ENCODE data around the gene HMGB2.
A peak's percentile ranks its signal among the peaks of the same experiment; 100 is the strongest.

The HMGB2 gene

DNA sequence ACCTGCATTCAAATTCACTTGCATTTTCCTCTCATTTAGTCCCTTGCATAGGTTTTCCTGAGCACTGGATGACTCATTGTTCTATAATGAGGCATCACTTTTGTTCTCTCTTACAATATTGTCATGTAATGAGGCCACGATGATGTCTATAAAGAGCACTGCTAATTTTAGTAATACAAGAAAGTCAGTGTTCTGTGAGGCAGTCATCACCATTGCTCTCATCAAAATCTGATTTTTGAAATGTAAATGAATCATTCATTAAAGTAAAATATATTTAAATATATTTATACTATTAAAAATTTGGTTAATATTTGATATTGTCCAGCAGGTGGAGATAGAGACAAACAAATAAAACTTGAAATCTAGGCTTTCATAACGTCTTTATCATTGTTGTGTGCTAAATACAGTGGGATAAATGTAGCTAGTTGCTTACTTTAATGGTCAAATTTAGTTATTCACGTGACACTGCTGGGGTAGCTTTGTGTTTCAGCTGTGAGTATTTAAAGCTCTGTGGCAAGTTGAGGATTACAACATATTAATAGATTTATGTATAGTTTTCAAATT lies 15.4 kb downstream of the HMGB2 start:
- Mint-ChIP-seq H3K9me3 (no peaks in the 10 kb centered on the region), H3K27me3 (no peaks in the 10 kb centered on the region), H3K4me1 (no peaks in the 10 kb centered on the region), H3K27ac (no peak overlapping the region), H3K4me3 (no peak overlapping the region)
- ATAC-seq (no peak), DNase-seq (no peak)

DNA sequence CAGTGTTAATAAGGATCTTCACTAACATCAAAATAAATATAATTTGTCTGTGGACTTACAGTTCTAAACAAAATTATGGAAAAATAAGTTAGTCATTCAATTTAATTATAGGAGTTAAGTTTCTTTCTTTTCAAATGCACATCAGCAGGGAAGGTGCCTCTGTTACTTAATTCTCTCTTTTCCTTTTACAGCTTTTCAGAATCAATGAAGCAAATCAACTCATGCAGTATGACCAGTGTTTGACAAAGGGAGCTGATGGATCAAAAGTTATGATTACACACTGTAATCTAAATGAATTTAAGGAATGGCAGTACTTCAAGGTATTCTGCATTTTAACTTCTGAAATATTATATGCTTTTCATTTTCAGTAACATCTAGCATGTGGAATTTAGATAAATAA lies 15.9 kb downstream of the HMGB2 start:
- Mint-ChIP-seq H3K27ac (no peak overlapping the region), H3K27me3 (no peaks in the 10 kb centered on the region), H3K4me3 (no peak overlapping the region), H3K9me3 (no peaks in the 10 kb centered on the region), H3K4me1 (no peaks in the 10 kb centered on the region)
- no peak for DNase-seq
- ATAC-seq, result no peak

DNA sequence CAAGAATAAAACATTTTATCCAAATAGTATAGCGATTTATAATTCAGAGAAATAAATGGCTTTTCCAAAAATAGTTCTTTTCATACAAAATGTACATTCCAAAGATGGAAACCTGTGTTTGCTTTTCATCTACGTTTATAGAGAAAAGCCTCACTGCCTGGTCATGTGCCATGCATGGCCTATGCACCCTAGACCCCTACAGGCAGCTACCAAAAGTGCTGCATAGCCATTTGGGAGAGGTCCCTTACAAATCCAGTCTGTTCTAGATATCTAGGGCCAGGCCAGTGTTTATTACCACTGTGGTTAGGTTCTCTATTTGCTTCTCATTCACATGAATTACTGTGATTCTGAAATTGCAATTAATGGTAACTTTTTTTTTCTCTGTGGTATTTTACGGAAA lies 17.2 kb downstream of the HMGB2 start:
- Mint-ChIP-seq H3K9me3 (no peaks in the 10 kb centered on the region), H3K4me3 (no peak overlapping the region), H3K27ac (no peak overlapping the region), H3K4me1 (no peaks in the 10 kb centered on the region), H3K27me3 (no peaks in the 10 kb centered on the region)
- no peak for DNase-seq
- peak; percentile 74 for ATAC-seq

DNA sequence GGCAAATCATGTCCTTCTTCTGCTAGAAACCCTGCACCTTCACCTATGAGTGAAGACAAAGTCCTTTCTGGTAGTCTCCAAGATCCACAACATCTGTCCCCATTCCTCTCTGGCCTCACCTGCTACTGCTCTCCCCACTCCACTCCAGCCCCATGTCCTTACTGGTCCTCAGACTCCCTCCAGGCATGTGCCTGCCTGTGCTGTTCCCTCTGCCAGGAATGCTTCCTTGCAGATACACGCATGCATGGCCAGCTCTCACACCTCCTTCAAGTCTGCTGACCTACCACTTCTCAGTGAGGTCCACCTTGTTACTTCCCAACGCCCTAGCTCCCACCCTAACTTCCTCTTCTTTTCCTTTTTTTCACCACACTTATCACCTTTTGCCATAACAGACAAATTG lies 18.1 kb downstream of the HMGB2 start:
- ATAC-seq (no peak), DNase-seq (no peak)
- H3K9me3 Mint-ChIP-seq, result no peaks in the 10 kb centered on the region
- no peaks in the 10 kb centered on the region for H3K4me1 Mint-ChIP-seq
- H3K27ac Mint-ChIP-seq, result no peak overlapping the region
- no peaks in the 10 kb centered on the region for H3K27me3 Mint-ChIP-seq
- H3K4me3 Mint-ChIP-seq, result no peak overlapping the region

DNA sequence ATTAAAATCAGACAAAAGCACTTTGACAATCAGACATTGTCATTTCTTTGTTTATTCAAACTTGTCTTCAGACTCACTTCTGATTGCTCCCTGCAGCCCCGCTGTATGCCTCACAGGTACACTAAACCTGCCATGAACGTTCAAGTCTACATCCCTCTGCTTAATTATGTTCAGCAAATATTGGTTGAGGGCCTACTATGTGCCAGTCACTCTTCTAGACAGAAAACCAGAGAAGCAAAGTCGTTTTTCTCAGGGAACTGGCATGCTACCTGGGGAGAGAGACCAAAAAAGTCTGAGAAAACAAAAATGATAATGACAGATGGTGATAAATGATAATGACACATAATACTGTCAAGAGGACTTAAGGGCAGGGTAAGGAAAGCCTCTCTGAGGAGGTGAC lies 19.4 kb downstream of the HMGB2 start:
- Mint-ChIP-seq H3K4me1 (no peaks in the 10 kb centered on the region), H3K27ac (no peak overlapping the region), H3K27me3 (no peaks in the 10 kb centered on the region), H3K9me3 (no peaks in the 10 kb centered on the region), H3K4me3 (no peak overlapping the region)
- DNase-seq (no peak), ATAC-seq (no peak)

DNA sequence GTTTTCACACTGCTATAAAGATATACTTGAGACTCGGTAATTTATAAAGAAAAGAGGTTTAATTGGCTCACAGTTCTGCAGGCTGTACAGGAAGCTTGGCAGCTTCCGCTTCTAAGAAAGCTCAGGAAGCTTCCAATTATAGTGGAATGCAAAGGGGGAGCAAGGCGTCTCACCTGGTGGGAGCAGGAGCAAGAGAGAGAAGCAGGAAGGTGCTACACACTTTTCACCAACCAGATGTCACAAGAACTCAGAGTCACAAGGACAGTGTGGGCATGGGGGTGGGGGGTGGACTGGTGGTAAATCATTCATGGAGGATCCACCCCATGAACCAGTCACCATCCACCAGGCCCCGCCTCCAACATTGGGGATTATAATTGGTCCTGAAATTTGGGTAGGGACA lies 22.8 kb downstream of the HMGB2 start:
- Mint-ChIP-seq H3K27me3 (no peaks in the 10 kb centered on the region), H3K27ac (peak overlapping the region; percentile 14 to 60), H3K9me3 (no peaks in the 10 kb centered on the region), H3K4me1 (no peaks in the 10 kb centered on the region), H3K4me3 (no peak overlapping the region)
- DNase-seq (no peak), ATAC-seq (no peak)

DNA sequence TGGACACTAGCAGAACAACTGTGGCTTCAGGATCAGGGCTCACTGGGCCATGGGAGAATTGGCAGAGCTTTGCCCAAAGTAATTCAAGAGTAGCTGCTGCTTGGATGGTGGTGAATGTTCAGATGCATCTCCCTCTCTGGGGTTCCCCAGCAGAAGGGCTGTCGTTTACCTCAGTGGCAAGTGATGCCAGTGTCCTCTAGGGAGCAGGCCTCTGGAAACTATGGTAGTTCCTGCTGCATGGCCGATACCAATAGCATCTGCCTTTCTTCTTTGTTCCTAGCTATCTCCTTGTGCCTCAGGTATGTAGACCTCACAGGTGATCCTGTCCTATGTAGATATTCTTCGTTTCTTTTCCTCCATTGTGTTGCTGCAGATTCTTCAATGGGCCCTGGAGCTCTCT lies 26.4 kb downstream of the HMGB2 start:
- Mint-ChIP-seq H3K27ac (no peak overlapping the region), H3K4me1 (no peaks in the 10 kb centered on the region), H3K27me3 (no peaks in the 10 kb centered on the region), H3K9me3 (no peaks in the 10 kb centered on the region), H3K4me3 (no peak overlapping the region)
- ATAC-seq (no peak), DNase-seq (no peak)

DNA sequence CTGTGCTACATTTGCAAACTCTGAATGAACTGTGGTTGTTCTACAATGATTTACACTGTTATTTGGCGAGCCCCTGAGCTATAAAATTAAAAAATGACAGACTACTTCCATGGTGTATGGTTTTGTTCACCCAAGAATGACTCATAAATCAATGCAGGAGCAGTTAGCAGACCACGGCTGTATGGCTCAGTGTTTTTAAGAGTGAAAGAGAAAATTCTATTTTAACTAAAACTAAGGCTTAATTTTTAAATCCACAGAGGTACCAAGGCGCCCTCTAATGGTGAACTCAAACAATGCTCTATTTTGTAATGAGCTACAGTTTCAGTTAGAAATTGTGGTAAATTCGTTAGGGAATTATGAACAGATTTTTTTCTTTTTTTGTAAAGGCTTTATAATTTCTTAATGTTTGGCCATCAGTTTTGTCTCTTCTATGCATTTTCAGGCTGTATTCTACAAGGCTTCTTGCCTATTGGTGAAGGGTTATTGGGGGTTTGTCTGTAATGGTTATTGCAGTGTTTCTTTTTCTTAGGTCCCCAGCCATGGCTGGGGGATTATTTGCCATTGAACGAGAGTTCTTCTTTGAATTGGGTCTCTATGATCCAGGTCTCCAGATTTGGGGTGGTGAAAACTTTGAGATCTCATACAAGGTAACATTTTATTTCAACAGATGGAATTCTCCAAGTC lies 32.5 kb downstream of the HMGB2 start:
- DNase-seq, result no peak
- Mint-ChIP-seq H3K4me3 (no peak overlapping the region), H3K27ac (peak overlapping the region in 1 of 2 donors; percentile 56), H3K4me1 (no peaks in the 10 kb centered on the region), H3K9me3 (no peaks in the 10 kb centered on the region), H3K27me3 (no peaks in the 10 kb centered on the region)
- peak; percentile 40 for ATAC-seq

DNA sequence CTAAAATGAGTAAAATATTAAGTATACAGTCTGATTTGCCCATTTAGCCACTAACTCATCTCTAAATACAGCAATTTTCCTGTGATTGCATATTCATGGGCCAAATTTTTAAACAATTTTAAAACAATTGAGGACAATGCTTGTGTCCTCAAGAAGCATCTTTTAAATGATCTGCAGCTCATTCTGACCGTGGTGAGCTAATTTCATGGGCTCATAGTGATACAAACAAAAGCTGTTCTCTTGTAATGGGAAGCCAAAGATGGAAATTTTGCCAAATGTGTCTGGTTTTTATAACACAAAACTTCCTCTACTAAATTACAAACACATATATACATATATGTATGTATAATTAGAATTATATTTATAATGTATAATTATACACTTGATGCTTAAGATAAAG lies 39.7 kb downstream of the HMGB2 start:
- Mint-ChIP-seq H3K4me3 (no peak overlapping the region), H3K4me1 (peaks cover 3% of the 10 kb centered on the region), H3K27ac (no peak overlapping the region), H3K9me3 (no peaks in the 10 kb centered on the region), H3K27me3 (no peaks in the 10 kb centered on the region)
- no peak for ATAC-seq
- no peak for DNase-seq

DNA sequence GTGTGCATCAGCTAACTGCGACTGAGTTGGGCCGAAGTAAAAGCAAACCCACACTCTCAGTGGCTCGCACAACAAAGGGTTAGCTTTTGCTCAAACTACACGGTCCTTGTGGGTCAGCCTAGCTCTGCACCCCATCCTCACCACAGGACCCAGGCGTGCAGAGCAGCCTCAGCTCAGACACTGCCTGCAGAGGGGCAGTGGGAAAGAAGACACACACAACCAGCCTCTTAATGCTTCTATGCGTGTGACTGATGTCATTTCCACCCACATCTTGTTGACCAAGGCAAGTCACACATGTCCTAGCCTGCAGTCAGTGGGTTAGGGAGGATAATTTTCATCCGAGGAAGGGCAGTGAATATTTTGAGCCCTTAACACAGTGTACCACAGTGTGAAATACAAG lies 40.5 kb downstream of the HMGB2 start:
- DNase-seq (no peak), ATAC-seq (no peak)
- Mint-ChIP-seq H3K4me3 (no peak overlapping the region), H3K27ac (no peak overlapping the region), H3K9me3 (no peaks in the 10 kb centered on the region), H3K27me3 (no peaks in the 10 kb centered on the region), H3K4me1 (peaks cover 11% of the 10 kb centered on the region)

DNA sequence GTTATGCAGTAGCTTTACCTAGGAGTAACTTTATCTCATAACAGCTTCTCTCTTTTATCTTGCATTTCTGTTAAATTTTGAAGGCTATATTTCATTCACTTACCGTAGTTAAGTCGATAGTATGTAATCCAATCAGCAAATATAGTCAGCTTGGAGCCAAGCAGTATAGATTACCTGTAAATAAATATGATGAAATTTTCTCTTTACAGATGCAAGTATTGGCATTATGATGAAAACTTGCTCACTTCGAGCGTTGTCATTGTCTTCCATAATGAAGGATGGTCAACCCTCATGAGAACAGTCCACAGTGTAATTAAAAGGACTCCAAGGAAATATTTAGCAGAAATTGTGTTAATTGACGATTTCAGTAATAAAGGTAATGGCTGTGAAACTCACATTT lies 42.3 kb downstream of the HMGB2 start:
- no peak overlapping the region for H3K27ac Mint-ChIP-seq
- DNase-seq (no peak), ATAC-seq (no peak)
- H3K4me1 Mint-ChIP-seq, result peaks cover 16% of the 10 kb centered on the region
- H3K9me3 Mint-ChIP-seq, result peaks cover 0 to 4% of the 10 kb centered on the region in 2 donors
- H3K27me3 Mint-ChIP-seq, result no peaks in the 10 kb centered on the region
- H3K4me3 Mint-ChIP-seq, result no peak overlapping the region

DNA sequence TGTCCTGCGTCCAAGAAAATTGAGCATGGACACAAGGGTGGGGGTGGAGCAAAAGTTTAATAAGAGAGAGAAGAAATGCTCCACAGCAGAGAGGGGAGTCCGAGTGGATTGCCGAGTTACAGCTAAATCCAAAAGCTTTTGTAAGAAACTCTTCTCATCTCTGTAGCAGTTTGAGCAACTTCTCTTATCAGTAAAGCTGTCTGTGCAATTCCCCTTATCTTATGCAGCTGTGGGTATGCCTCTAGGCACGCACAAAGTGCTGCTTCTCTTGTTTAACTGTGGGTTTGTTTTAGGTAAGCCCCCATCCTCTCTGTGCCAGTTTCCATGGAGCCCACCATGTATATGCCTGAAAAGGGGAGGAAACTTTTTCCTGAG lies 44.8 kb downstream of the HMGB2 start:
- no peak overlapping the region for H3K27ac Mint-ChIP-seq

DNA sequence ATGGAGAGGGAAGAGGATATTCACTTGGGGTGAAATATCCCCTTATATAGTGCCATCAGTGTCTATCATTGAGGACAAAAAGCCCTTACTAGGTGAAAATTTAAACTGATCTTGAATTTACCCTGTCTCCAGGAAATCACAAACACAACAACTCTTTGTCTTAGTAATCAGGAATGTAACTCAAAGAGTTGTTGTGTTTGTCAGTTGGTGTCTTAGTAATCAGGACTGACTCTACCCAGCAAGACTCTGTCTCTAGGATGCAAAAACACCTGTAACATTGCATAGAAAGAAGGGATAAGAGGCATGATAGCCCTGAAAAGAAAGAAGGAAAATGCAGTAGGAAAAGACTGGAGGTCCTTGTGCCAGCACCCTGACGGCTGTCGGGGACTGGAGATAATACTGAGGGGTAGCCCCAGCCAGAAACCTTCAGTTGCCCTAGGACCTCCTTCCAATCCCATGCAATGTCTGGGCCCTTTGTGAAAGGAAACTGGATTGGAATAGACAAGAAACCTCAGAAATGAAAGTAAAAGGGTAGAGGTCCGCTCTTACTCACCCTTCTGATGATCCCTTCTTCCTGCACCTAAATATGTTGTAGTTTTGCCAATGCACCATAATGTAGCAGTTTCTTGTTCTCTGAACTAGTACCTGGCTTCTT lies 45.3 kb downstream of the HMGB2 start:
- H3K9me3 Mint-ChIP-seq, result peaks cover 0 to 7% of the 10 kb centered on the region in 2 donors
- H3K4me1 Mint-ChIP-seq, result peaks cover 16% of the 10 kb centered on the region
- peak overlapping the region; percentile 53 to 61 for H3K4me3 Mint-ChIP-seq
- H3K27ac Mint-ChIP-seq, result peak overlapping the region in 1 of 2 donors; percentile 88
- H3K27me3 Mint-ChIP-seq, result no peaks in the 10 kb centered on the region
- no peak for DNase-seq
- ATAC-seq, result peak; percentile 55

More for the DNA sequence above, 44.8 kb downstream of the HMGB2 start:
- ATAC-seq (no peak), DNase-seq (no peak)
- Mint-ChIP-seq H3K4me1 (peaks cover 16% of the 10 kb centered on the region), H3K27me3 (no peaks in the 10 kb centered on the region), H3K4me3 (peak overlapping the region; percentile 42 to 61), H3K9me3 (peaks cover 0 to 7% of the 10 kb centered on the region in 2 donors)

DNA sequence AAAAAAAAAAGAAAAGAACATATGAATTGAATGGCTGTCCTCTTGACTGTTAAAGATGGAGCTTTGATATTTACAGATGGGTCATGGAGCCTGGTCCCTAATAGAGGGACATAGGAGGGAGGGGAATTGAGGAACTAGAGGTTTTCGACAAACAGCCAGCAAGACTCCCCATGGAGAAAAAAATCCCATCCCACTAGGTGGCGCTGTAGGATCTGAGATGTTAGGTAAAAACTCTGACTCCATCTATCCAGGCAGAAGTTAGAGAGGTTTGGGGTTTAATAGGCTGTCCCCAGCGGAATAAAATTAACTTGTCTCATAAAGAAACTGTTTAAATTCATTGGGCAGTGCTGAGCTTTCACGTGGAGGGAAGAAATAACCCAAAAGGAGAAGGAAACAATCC lies 45.9 kb downstream of the HMGB2 start:
- Mint-ChIP-seq H3K27me3 (no peaks in the 10 kb centered on the region), H3K27ac (peak overlapping the region in 1 of 2 donors; percentile 88), H3K4me3 (peak overlapping the region in 1 of 2 donors; percentile 53), H3K9me3 (peaks cover 0 to 7% of the 10 kb centered on the region in 2 donors), H3K4me1 (peaks cover 16% of the 10 kb centered on the region)
- DNase-seq (peak; percentile 51 to 56), ATAC-seq (no peak)

DNA sequence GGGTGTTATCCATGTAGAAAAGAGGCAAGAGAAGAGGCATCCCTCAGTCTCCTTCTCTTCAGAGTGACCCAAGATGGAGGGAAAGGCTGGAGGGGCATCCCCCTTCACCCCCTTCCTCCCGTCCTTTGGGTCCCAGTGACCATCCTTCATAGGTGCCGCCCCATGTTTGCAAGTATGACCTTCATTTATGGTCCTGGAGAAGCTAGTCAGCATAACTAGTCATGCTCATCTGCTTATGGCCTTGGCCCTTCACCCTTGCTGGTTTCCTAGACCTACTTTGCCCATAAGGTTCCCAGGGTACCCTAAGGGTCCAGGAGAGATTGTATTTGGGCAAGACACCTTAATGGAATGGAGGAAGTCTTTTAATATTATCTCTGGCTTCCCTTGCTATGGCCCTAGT lies 46.7 kb downstream of the HMGB2 start:
- ATAC-seq (no peak), DNase-seq (no peak)
- H3K27me3 Mint-ChIP-seq, result no peaks in the 10 kb centered on the region
- H3K9me3 Mint-ChIP-seq, result peaks cover 0 to 10% of the 10 kb centered on the region in 2 donors
- H3K4me1 Mint-ChIP-seq, result peaks cover 16% of the 10 kb centered on the region
- H3K27ac Mint-ChIP-seq, result no peak overlapping the region
- H3K4me3 Mint-ChIP-seq, result no peak overlapping the region

DNA sequence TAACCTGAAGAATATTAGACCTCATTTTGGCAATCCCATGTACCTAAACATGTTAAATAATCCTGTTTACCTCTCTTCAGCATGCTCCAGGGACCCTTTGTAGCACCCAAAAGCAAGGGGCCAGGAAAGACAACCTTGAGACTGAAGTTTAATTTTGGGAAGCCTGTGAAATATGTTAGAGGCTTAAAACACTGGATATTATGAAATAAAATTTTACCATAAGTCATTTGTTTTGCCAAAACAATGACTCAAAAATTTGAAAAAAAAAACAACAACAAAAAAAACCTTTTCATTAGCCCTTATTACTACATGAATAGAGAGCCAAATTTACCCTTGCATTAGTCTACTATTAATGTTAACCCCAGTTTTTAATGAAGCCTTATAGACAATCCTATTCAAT lies 49.7 kb downstream of the HMGB2 start:
- Mint-ChIP-seq H3K4me1 (peaks cover 20% of the 10 kb centered on the region), H3K27ac (no peak overlapping the region), H3K27me3 (no peaks in the 10 kb centered on the region), H3K4me3 (no peak overlapping the region), H3K9me3 (peaks cover 0 to 12% of the 10 kb centered on the region in 2 donors)
- DNase-seq (no peak), ATAC-seq (no peak)
